ENCODE results near the gene MOGAT3.
"Not testable (repeated sequence)": the region's sequence is repeated elsewhere in the genome, so short reads cannot be mapped to it uniquely, and the experiment has no call there.

Gene MOGAT3

GRCh38 chr7:101232141-101232850 is 31.5 kb upstream of the MOGAT3 start:
- no peak for DNase-seq

- DNase-seq: no peak
Observed at GRCh38 chr7:101231644-101232043, 30.8 kb upstream of the MOGAT3 start.

- no peak for DNase-seq
Observed at GRCh38 chr7:101226721-101227120, 25.9 kb upstream of the MOGAT3 start.

- DNase-seq: no peak
Observed at GRCh38 chr7:101225650-101226049, 24.8 kb upstream of the MOGAT3 start.

- DNase-seq: no peak
Observed at GRCh38 chr7:101223528-101223927, 22.7 kb upstream of the MOGAT3 start.

GRCh38 chr7:101222275-101222830 is 21.5 kb upstream of the MOGAT3 start:
- no peak for DNase-seq

GRCh38 chr7:101220295-101220694 is 19.5 kb upstream of the MOGAT3 start:
- DNase-seq: no peak

GRCh38 chr7:101218236-101219125 is 17.6 kb upstream of the MOGAT3 start:
- DNase-seq: no peak

- peak; percentile 95 to 96 for DNase-seq
Observed at GRCh38 chr7:101217388-101218235, 16.8 kb upstream of the MOGAT3 start, which contains the start of the genes PLOD3 and ZNHIT1. TSS of gene PLOD3 (minus strand) at chr7:101217581. CDS start at chr7:101217274, 307 bp downstream. TSS of gene ZNHIT1 (plus strand) at chr7:101218165. CDS start at chr7:101218196, 31 bp downstream.

GRCh38 chr7:101216860-101217387 is 16.1 kb upstream of the MOGAT3 start:
- no peak for DNase-seq

- peak; percentile 4 to 14 for DNase-seq
Observed at GRCh38 chr7:101216001-101216859, 15.4 kb upstream of the MOGAT3 start.

GRCh38 chr7:101212014-101212413 is 11.2 kb upstream of the MOGAT3 start:
- no peak for DNase-seq

- DNase-seq: no peak
Observed at GRCh38 chr7:101211501-101211900, 10.7 kb upstream of the MOGAT3 start.

GRCh38 chr7:101210143-101210542 is 9.3 kb upstream of the MOGAT3 start:
- no peak for DNase-seq

- DNase-seq: no peak
Observed at GRCh38 chr7:101208794-101209193, 8.0 kb upstream of the MOGAT3 start.

- DNase-seq: no peak
Observed at GRCh38 chr7:101207459-101207858, 6.6 kb upstream of the MOGAT3 start.

GRCh38 chr7:101206665-101207042 is 5.8 kb upstream of the MOGAT3 start:
- DNase-seq: no peak

- DNase-seq: no peak
Observed at GRCh38 chr7:101205901-101206664, 5.2 kb upstream of the MOGAT3 start.

GRCh38 chr7:101203740-101204738 is 3.2 kb upstream of the MOGAT3 start:
- DNase-seq: not testable (repeated sequence)
